Stimulated activated CD4-positive, alpha-beta T cell treated with anti-CD3 and anti-CD28 coated beads, Interleukin-1b, Interleukin-23, amount 100 ng/mL, for 4 hours (primary cell): Measurements from ENCODE around the gene EVC.

Source experiments
- DNase-seq, 2 donors: peaks; one replicate each; pipeline ENCODE4 v3.0.0-alpha.2; 2020; ENCODE audit warnings: low read depth in 2 of 2

Gene EVC

DNA sequence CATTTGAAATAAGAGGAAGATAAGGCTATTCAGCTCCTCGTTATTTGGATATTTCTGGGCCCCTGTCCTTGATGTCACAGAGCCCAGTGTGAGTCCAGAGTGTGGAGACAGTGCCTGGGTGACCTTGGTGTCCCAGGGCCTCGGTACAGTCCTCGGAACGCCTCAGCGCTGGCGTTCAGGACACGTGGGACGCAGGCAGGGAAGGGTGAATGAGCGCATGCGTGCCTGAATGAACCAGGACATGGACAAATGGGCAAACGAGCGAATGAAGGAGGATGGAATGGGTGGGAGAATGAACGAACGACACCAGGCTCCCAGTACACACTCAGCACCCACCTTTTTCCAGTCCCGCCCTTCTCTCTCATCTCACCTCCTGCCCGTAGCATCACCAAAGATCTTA, 44.2 kb downstream of the EVC start:
- DNase-seq = no peak

- DNase-seq = no peak
These were observed 44.7 kb downstream of the EVC start for GRCh38 chr4:5755679-5756078.

DNA sequence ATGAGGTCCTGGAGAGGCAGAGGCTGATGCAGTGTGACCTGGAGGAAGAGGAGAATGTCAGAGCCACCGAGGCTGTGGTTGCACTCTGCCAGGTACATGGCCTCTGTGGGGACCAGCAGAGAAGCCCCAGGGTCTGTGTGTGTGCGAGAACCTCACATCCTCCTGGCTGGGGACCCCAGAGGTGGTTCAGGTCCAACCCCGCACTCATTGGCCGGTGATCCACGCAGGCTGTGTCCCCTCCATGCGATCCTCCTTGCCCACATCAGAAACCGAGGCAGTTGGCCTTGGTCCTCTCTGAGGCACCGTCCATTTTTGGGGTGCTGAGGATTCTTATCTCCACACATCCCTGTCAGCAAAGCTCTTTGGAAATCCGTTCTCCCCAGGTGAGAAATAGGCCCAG, 45.3 kb downstream of the EVC start:
- no peak for DNase-seq

DNA sequence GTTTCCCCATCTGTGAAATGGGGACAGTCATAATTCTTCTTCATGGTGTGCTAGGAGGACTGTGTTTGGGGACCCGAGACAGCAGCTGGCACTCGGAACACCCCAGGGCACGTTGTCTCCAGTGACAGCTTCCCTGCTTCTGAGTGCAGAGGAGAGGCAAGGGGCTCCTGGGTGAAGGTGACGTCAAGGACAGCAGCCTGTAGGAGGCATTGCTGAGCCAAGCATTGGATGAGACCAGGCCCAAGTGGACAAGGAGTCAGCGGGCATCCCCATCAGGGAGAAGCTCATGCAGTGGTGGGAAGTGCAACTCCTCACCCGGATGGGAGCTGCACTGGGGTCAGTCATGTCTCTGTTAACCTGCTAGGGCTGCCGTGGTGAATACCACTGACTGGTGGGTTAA, 46.1 kb downstream of the EVC start:
- no peak for DNase-seq

GRCh38 chr4:5757536-5757935, 46.5 kb downstream of the EVC start:
- DNase-seq = no peak

- no peak for DNase-seq
These were observed 47.0 kb downstream of the EVC start for GRCh38 chr4:5757954-5758353.

GRCh38 chr4:5758741-5759140, 47.7 kb downstream of the EVC start:
- DNase-seq = peak; percentile 1 to 41

- DNase-seq = no peak
These were observed 48.5 kb downstream of the EVC start for GRCh38 chr4:5759236-5760075.

DNA sequence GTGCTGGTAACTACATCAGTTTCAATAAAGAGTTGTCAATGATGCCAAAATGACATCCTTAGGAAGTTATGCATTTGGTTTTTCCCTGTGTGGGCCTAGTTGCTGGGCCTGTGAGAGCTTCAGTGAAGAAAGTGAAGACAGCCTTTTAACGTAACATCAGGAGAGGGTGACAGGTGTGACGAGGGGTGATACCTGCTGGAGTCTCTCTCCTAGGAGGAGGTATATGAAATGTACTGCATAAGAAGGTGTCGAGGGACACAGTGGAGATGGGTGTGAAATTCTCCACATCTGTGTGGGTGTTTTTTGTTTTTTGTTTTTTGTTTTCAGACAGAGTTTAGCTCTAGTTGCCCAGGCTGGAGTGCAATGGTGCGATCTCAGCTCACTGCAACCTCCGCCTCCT, 49.2 kb downstream of the EVC start:
- no peak for DNase-seq

GRCh38 chr4:5760936-5761480, 50.0 kb downstream of the EVC start:
- DNase-seq = no peak

GRCh38 chr4:5770051-5770450, 59.0 kb downstream of the EVC start:
- no peak for DNase-seq

GRCh38 chr4:5772528-5773270, 61.7 kb downstream of the EVC start:
- no peak for DNase-seq

- no peak for DNase-seq
These were observed 62.2 kb downstream of the EVC start for GRCh38 chr4:5773271-5773555.

DNA sequence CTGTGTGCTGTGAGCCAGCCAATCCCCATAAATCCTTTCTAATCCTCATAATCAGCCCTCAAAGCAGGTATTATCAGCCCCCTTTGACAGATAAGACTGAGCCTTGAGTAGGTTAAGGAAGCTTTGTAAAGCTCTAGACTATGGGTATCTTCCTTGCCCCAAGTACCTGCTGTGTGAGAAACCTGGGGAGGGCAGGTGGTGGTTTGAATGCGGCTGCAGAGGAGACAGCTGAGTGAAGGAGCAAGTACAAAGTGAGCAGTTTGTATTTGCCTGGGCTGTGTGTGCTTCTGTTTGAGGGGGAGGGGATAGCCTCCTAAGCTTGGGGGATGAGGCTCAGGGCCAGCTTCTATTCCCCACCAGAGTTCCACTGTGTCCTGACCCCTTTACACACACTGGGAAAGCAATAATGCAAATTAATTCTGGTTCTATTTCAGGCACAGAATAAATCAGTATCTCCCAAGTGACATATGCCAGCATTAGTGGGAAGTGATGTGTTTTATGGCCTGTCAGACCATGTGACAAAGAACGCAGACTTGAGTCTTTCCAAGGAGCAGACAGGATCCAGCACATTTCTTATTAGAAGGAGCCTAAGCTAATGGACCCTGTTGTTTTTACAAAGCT, 63.5 kb downstream of the EVC start:
- no peak for DNase-seq

GRCh38 chr4:5776510-5776909, 65.5 kb downstream of the EVC start:
- DNase-seq = no peak

GRCh38 chr4:5780831-5781480, 70.0 kb downstream of the EVC start:
- no peak for DNase-seq

DNA sequence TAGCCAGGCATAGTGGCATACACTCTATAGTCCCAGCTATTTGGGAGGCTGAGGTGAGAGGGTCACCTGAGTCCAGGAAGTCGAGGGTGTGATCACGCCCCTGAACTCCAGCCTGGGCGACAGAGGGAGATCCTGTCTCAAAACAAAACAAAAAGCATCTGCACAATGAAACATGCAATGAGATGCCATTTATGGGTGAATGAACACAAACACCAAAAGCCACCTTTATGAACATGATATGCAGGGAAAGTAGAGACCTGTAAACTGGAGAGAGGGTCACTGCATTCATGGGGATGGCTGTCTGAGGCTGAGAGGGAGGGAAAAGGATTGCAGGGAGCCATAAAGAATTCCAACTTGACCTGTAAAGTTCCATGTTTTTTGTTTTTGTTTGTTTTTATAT, 70.7 kb downstream of the EVC start:
- no peak for DNase-seq

DNA sequence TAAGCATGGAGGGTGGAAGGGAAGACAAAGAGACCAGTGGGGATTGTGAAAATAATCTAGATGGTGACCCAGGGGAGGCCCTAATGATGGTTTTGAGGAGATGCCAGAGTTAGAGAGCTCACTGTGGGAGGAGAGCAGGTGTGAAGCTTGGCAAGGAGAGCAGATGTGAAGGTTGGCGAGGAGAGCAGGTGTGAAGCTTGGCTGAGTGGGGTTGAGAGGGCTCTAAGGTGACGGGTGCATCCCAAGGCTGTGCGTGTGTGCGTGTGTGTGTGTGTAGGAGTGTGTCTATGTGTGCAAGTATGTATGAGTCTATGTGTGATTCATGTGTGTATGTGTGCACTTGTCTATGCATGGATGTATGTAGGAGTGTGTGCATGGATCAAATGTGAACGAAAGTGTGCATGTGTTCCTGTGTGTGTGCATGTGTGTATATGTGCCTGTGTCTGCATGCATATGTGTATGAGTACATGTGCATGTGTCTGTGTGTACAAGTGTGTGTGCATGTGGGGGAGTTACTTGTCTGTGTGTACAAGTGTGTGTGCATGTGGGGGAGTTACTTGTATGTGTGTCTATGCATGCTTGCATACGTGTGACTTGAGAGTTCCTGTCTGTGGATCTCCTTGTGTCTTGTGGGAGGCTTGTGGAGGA, 72.0 kb downstream of the EVC start:
- DNase-seq = no peak

DNA sequence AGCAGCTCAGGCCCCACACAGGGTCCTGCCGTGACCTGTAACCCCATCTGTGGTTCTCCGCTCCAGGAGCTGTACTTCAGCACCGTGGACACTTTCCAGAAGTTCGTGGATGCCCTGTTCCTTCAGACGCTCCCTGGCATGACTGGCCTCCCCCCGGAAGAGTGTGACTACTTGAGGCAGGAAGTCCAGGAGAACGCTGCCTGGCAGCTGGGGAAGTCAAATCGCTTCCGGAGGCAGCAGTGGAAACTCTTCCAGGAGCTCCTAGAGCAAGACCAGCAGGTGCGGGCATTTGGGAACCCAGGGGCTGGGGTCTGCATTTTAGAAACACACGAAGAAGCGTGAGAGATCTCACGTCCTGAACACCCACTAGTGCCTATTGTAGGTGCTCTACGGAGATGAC, 72.5 kb downstream of the EVC start:
- DNase-seq = no peak

DNA sequence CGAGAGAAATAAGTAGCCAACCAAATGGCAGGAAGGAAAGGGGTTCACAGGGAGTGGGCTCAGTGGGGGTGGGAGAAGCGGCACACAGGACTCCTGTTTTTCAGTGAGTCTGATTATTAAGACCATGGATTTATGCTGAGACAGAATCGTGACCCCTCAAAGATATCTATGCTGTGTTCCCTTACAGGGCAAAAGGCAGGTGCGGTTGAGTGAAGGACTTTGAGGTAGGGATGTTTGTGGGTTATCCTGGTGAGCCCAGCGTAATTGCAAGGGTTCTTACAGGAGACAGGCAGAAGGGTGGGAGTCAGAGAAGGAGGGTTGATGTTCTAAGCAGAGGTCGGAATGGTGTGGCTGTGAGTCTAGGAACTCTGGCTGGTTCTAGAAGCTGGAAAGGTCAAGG, 73.0 kb downstream of the EVC start:
- DNase-seq = no peak

- DNase-seq = no peak
These were observed 74.1 kb downstream of the EVC start for GRCh38 chr4:5784960-5785611.
